ENCODE results near the gene LGALS7.
"Not testable (repeated sequence)": the region's sequence is repeated elsewhere in the genome, so short reads cannot be mapped to it uniquely, and the experiment has no call there.

LGALS7 gene

GRCh38 chr19:38799104-38799503 lies 25.8 kb upstream of the LGALS7 start:
- Histone ChIP-seq H3K36me3 (ENCODE audit: control insufficient read depth in 2 of 2, insufficient read depth in 2 of 2, low read length in 2 of 2) (peaks cover 29 to 38% of the 10 kb centered on the region in 2 donors), H3K4me1 (ENCODE audit: control insufficient read depth in 2 of 2, insufficient read depth in 2 of 2, low read length in 2 of 2) (no peaks in the 10 kb centered on the region), H3K9me3 (ENCODE audit: control insufficient read depth in 2 of 2, low read length in 2 of 2) (no peaks in the 10 kb centered on the region), H3K9ac (ENCODE audit: low read depth in 1 of 2, low read length in 2 of 2) (no peak overlapping the region), H3K4me3 (ENCODE audit: low read length in 2 of 2) (no peak overlapping the region), H3K27ac (ENCODE audit: low read depth in 2 of 2, low read length in 2 of 2) (no peak overlapping the region), H3K27me3 (ENCODE audit: control insufficient read depth in 2 of 2, insufficient read depth in 2 of 2, low read length in 2 of 2) (no peaks in the 10 kb centered on the region)

- H3K4me3 ChIP-seq (ENCODE audit: low read length in 2 of 2); H3K4me1 ChIP-seq (ENCODE audit: control insufficient read depth in 2 of 2, insufficient read depth in 2 of 2, low read length in 2 of 2); H3K9ac ChIP-seq (ENCODE audit: low read depth in 1 of 2, low read length in 2 of 2); H3K27me3 ChIP-seq (ENCODE audit: control insufficient read depth in 2 of 2, insufficient read depth in 2 of 2, low read length in 2 of 2); H3K9me3 ChIP-seq (ENCODE audit: control insufficient read depth in 2 of 2, low read length in 2 of 2); H3K27ac ChIP-seq (ENCODE audit: low read depth in 2 of 2, low read length in 2 of 2): not testable (repeated sequence)
- peaks cover 19 to 28% of the 10 kb centered on the region in 2 donors for H3K36me3 ChIP-seq (ENCODE audit: control insufficient read depth in 2 of 2, insufficient read depth in 2 of 2, low read length in 2 of 2)
Measured at GRCh38 chr19:38797781-38798180, 24.5 kb upstream of the LGALS7 start.

GRCh38 chr19:38796154-38796553 lies 22.8 kb upstream of the LGALS7 start:
- H3K9me3 ChIP-seq (ENCODE audit: control insufficient read depth in 2 of 2, low read length in 2 of 2): no peaks in the 10 kb centered on the region
- H3K4me1 ChIP-seq (ENCODE audit: control insufficient read depth in 2 of 2, insufficient read depth in 2 of 2, low read length in 2 of 2): peaks cover 3 to 6% of the 10 kb centered on the region in 2 donors
- no peaks in the 10 kb centered on the region for H3K27me3 ChIP-seq (ENCODE audit: control insufficient read depth in 2 of 2, insufficient read depth in 2 of 2, low read length in 2 of 2)
- no peak overlapping the region for H3K27ac ChIP-seq (ENCODE audit: low read depth in 2 of 2, low read length in 2 of 2)
- no peak overlapping the region for H3K9ac ChIP-seq (ENCODE audit: low read depth in 1 of 2, low read length in 2 of 2)
- peaks cover 8 to 12% of the 10 kb centered on the region in 2 donors for H3K36me3 ChIP-seq (ENCODE audit: control insufficient read depth in 2 of 2, insufficient read depth in 2 of 2, low read length in 2 of 2)
- no peak overlapping the region for H3K4me3 ChIP-seq (ENCODE audit: low read length in 2 of 2)

GRCh38 chr19:38795549-38795948 lies 22.2 kb upstream of the LGALS7 start:
- Histone ChIP-seq H3K27me3 (ENCODE audit: control insufficient read depth in 2 of 2, insufficient read depth in 2 of 2, low read length in 2 of 2) (no peaks in the 10 kb centered on the region), H3K4me3 (ENCODE audit: low read length in 2 of 2) (no peak overlapping the region), H3K9me3 (ENCODE audit: control insufficient read depth in 2 of 2, low read length in 2 of 2) (no peaks in the 10 kb centered on the region), H3K27ac (ENCODE audit: low read depth in 2 of 2, low read length in 2 of 2) (no peak overlapping the region), H3K4me1 (ENCODE audit: control insufficient read depth in 2 of 2, insufficient read depth in 2 of 2, low read length in 2 of 2) (peaks cover 3 to 6% of the 10 kb centered on the region in 2 donors), H3K36me3 (ENCODE audit: control insufficient read depth in 2 of 2, insufficient read depth in 2 of 2, low read length in 2 of 2) (peaks cover 2 to 6% of the 10 kb centered on the region in 2 donors), H3K9ac (ENCODE audit: low read depth in 1 of 2, low read length in 2 of 2) (no peak overlapping the region)

GRCh38 chr19:38793671-38794070 lies 20.4 kb upstream of the LGALS7 start:
- Histone ChIP-seq H3K9me3 (ENCODE audit: control insufficient read depth in 2 of 2, low read length in 2 of 2) (no peaks in the 10 kb centered on the region), H3K4me1 (ENCODE audit: control insufficient read depth in 2 of 2, insufficient read depth in 2 of 2, low read length in 2 of 2) (peaks cover 3 to 6% of the 10 kb centered on the region in 2 donors), H3K4me3 (ENCODE audit: low read length in 2 of 2) (no peak overlapping the region), H3K27me3 (ENCODE audit: control insufficient read depth in 2 of 2, insufficient read depth in 2 of 2, low read length in 2 of 2) (no peaks in the 10 kb centered on the region), H3K36me3 (ENCODE audit: control insufficient read depth in 2 of 2, insufficient read depth in 2 of 2, low read length in 2 of 2) (no peaks in the 10 kb centered on the region), H3K27ac (ENCODE audit: low read depth in 2 of 2, low read length in 2 of 2) (no peak overlapping the region), H3K9ac (ENCODE audit: low read depth in 1 of 2, low read length in 2 of 2) (no peak overlapping the region)

GRCh38 chr19:38793177-38793576 lies 19.9 kb upstream of the LGALS7 start:
- H3K27me3 ChIP-seq (ENCODE audit: control insufficient read depth in 2 of 2, insufficient read depth in 2 of 2, low read length in 2 of 2): no peaks in the 10 kb centered on the region
- H3K9ac ChIP-seq (ENCODE audit: low read depth in 1 of 2, low read length in 2 of 2): no peak overlapping the region
- H3K36me3 ChIP-seq (ENCODE audit: control insufficient read depth in 2 of 2, insufficient read depth in 2 of 2, low read length in 2 of 2): no peaks in the 10 kb centered on the region
- peaks cover 3 to 6% of the 10 kb centered on the region in 2 donors for H3K4me1 ChIP-seq (ENCODE audit: control insufficient read depth in 2 of 2, insufficient read depth in 2 of 2, low read length in 2 of 2)
- H3K9me3 ChIP-seq (ENCODE audit: control insufficient read depth in 2 of 2, low read length in 2 of 2): no peaks in the 10 kb centered on the region
- H3K27ac ChIP-seq (ENCODE audit: low read depth in 2 of 2, low read length in 2 of 2): no peak overlapping the region
- no peak overlapping the region for H3K4me3 ChIP-seq (ENCODE audit: low read length in 2 of 2)

- Histone ChIP-seq H3K9ac (ENCODE audit: low read depth in 1 of 2, low read length in 2 of 2) (peak overlapping the region; percentile 14 to 37), H3K4me3 (ENCODE audit: low read length in 2 of 2) (peak overlapping the region; percentile 28 to 52), H3K27ac (ENCODE audit: low read depth in 2 of 2, low read length in 2 of 2) (peak overlapping the region in 1 of 2 donors; percentile 10), H3K36me3 (ENCODE audit: control insufficient read depth in 2 of 2, insufficient read depth in 2 of 2, low read length in 2 of 2) (no peaks in the 10 kb centered on the region), H3K27me3 (ENCODE audit: control insufficient read depth in 2 of 2, insufficient read depth in 2 of 2, low read length in 2 of 2) (no peaks in the 10 kb centered on the region), H3K9me3 (ENCODE audit: control insufficient read depth in 2 of 2, low read length in 2 of 2) (no peaks in the 10 kb centered on the region), H3K4me1 (ENCODE audit: control insufficient read depth in 2 of 2, insufficient read depth in 2 of 2, low read length in 2 of 2) (peaks cover 3 to 6% of the 10 kb centered on the region in 2 donors)
Measured at GRCh38 chr19:38792250-38793111, 19.2 kb upstream of the LGALS7 start.

GRCh38 chr19:38791451-38792064 lies 18.2 kb upstream of the LGALS7 start:
- H3K9ac ChIP-seq (ENCODE audit: low read depth in 1 of 2, low read length in 2 of 2); H3K27me3 ChIP-seq (ENCODE audit: control insufficient read depth in 2 of 2, insufficient read depth in 2 of 2, low read length in 2 of 2); H3K36me3 ChIP-seq (ENCODE audit: control insufficient read depth in 2 of 2, insufficient read depth in 2 of 2, low read length in 2 of 2); H3K4me1 ChIP-seq (ENCODE audit: control insufficient read depth in 2 of 2, insufficient read depth in 2 of 2, low read length in 2 of 2); H3K27ac ChIP-seq (ENCODE audit: low read depth in 2 of 2, low read length in 2 of 2); H3K9me3 ChIP-seq (ENCODE audit: control insufficient read depth in 2 of 2, low read length in 2 of 2): not testable (repeated sequence)
- peak overlapping the region in 1 of 2 donors; percentile 50 for H3K4me3 ChIP-seq (ENCODE audit: low read length in 2 of 2)

GRCh38 chr19:38790507-38791403 lies 17.4 kb upstream of the LGALS7 start:
- not testable (repeated sequence) for H3K9ac ChIP-seq (ENCODE audit: low read depth in 1 of 2, low read length in 2 of 2); H3K9me3 ChIP-seq (ENCODE audit: control insufficient read depth in 2 of 2, low read length in 2 of 2); H3K27ac ChIP-seq (ENCODE audit: low read depth in 2 of 2, low read length in 2 of 2); H3K27me3 ChIP-seq (ENCODE audit: control insufficient read depth in 2 of 2, insufficient read depth in 2 of 2, low read length in 2 of 2); H3K36me3 ChIP-seq (ENCODE audit: control insufficient read depth in 2 of 2, insufficient read depth in 2 of 2, low read length in 2 of 2); H3K4me1 ChIP-seq (ENCODE audit: control insufficient read depth in 2 of 2, insufficient read depth in 2 of 2, low read length in 2 of 2)
- H3K4me3 ChIP-seq (ENCODE audit: low read length in 2 of 2): peak overlapping the region in 1 of 2 donors; percentile 50

Measured in mucosa of rectum (tissue), 2 donors.